NCI-H526 (cell line): ENCODE data around the gene AUH.
A peak's percentile ranks its signal among the peaks of the same experiment; 100 is the strongest.
"Not testable (repeated sequence)": the region's sequence is repeated elsewhere in the genome, so short reads cannot be mapped to it uniquely, and the experiment has no call there.

Experiments used
- DNase-seq, 2 experiments: peaks; one replicate each; lab custom pipeline; 2025; lab: John Stamatoyannopoulos, UW

Gene AUH, protein sequence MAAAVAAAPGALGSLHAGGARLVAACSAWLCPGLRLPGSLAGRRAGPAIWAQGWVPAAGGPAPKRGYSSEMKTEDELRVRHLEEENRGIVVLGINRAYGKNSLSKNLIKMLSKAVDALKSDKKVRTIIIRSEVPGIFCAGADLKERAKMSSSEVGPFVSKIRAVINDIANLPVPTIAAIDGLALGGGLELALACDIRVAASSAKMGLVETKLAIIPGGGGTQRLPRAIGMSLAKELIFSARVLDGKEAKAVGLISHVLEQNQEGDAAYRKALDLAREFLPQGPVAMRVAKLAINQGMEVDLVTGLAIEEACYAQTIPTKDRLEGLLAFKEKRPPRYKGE

DNA sequence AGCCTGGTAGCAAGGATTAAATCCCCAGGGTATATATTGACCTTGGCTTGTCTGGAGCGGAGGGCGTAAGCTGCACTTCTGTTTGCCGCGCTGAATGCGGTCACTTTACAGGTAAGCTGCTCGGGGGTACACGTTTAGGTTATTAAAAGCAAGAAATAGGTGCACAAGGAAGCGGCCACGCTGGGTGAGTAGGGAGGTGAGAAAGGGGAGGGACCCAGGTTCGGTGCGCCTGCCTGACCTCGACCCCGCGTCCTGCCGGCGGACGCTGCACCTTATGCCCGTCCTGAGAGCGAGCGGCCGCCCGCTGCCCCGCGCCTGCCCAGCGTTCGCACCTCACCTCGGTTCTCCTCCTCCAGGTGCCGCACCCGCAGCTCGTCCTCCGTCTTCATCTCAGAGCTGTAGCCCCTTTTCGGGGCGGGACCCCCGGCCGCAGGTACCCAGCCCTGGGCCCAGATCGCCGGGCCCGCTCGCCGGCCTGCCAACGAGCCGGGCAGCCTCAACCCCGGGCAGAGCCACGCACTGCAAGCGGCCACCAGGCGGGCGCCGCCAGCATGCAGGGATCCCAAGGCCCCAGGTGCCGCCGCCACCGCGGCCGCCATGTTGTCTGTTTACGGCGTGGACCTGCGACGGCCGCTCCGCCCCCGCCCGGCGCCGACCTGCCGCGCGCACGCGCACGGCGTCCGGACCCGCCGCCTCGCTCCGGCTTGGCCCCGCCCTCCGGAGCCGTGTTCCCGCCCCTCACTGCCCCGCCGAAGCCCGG is at the start of gene AUH:
AUH (minus strand) TSS at position 628 of the 760 bp plus-strand sequence; CDS start at position 599, 29 bp downstream.
- peak in 1 of 2 experiments; percentile 78 for DNase-seq

DNA sequence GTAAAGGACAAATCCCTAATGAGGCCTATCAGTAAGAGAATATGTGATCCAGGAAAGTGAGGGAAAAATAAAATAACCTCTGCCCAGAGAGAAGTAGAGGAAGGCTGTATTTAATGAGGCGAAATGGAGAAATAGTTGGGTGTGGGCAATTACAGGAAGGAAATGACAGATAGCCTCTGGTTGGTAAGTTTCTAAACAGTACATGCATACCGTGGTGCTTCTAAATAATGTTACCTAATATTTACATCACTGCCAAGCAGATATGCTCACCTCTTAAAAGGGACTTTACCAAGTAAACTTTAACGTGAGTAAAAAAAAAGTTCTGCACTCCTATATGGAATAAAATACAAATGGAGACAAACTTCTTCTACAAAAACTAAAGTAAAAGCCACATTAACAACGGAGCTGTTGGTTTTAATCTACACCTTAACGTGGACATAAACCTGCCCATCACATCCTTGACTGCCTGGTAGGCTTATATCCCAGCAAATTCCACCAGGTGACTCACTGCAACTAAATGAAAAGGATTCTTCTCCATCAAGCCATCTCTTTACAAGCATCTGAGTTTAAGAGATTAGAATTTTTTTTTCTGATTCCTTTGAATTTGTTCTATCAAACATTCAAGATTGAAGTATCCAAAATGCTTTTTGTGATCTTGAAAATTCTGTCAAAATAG is 49.5 kb upstream of the AUH start:
- DNase-seq = no peak

DNA sequence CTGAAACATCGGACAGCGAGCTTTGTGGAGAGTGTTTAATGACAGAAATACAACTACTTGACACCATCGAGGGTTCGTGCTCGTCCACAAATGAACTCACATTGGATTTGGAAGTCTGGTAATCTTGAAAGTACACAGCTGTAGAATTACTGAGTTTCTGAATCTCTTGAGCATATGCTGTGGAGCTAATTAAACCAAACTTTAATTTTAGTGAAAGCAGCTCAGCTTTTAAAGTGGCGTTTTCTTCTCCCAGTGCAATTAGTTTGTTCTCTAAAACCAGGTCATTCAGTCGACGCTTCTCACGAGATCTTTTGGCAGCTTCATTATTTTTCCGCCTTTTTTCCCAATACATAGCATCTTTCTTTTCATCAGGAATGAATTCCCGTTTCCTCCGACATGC is 48.4 kb upstream of the AUH start:
- DNase-seq = no peak

DNA sequence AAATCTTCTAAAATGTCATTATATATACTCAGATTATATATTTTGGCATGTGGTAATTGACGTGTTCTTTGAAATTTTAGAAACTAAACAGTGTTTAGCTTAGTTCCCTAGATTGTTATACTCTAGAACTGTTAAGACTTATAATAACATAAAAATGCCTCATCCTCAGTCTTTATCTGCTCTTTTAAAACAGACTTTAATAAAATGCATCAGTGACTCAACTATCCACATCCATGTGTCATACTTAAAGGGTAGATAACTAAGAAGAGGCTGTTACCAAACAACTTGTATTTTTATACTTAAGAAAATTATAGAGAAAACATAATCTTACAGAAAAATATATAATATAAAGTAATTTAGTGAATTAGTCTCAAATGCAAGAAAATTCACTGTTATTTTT is 46.8 kb upstream of the AUH start:
- DNase-seq = no peak

DNA sequence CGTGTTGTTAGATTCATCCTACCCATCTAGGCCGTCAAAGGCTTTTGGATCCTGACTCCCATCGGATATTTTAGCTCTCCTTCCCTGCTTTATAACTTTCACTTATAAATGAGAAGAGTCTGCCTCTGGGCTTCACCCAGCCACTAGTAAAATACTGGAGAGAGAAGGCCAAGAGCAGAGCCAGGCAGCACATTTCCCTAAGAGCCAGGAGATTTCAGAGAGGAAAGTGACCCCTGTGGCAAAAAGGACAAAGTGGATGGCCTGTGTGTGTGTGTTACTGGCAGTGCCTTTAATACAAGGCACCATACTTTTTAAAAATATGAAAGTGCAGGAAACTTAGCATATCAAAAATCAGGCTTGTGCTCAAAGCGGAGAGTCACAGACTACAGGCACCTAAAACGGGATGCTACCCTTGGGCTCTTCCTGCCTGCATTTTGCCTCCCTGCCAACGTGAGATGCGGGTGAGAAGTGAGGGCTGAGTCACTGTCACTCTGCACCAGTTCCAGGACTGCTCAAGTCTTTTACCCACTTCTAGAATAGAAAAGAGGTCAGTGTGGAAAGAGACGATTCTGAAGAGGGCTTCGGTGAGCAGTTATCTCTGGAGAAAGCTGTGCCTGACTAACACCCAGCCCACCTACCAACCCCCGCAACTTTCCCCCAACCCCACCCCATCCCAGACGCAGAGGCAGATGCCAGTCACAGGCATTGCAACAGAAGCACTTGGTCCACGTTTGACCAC is 46.0 kb upstream of the AUH start:
- DNase-seq = no peak

DNA sequence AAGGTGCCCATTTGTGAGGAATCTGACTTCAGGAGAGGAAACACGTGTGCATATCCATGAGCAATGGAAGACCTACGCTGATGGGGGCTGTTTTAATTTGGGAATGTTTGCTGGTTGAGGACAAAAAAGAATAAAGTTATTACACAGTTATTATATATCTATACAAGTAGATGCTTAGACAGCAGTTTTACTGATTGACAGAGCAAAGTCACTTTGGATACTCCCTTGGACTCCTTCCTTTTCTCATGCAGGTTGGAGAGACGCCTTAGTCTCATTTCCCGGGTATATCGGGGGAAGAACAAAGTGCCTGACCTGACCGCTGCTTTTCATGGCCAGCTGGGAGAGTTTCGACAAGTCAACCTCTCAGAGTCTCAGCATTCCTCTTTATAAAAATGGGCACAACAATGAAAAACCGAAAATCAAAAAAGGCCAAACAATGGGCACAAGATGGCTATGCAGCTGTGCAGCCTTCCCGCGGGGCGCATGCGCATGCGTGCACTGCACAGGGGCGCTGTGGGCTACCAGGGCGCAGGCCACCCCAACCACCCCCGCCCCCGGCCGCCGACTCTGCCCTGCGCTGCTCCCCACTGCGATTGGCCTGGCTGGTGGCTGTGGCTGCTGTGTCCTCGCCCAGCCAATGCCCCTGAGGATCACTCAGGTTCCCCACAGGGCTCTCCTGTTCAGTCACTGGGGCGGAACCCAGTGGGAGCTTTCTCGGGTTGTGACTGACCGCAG is 43.8 kb upstream of the AUH start:
- no peak for DNase-seq

DNA sequence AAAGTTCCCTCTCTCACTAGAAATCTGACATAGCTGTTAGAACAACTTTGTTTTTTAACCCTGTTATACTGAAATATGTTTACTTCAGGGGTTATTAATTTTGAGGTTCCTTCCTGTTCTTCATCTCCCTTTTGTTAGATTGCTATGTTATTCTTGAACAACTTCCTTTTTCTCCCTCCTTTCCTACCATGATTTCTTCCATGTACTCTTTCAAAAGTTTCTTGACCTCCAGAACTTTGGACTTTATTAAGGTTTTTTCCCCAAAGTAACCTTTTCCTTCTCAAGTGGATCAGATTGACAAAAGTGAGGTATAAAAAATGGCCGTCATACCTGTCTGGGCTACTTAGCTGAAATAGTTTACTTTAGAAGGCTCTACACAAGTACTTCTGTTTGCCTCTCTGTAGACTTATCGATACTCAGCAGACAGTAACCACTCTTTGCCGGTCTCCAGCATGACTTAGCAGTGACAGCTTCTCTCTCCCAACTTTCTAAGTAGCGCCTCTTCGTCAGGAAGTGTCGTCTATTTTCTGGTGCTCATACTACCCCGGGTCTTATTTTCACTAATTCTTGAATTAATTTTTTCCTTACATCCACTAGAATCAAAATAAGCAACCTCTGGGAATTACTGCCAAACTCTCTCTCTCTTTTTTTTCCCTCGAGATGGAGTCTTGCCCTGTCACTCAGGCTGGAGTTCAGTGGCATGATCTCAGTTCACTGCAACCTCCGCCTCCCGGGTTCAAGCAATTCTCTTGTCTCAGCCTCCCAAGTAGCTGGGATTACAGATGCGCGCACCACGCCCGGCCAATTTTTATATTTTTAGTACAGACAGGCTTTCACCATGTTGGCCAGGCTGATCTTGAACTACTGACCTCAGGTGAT is 42.2 kb upstream of the AUH start:
- DNase-seq = no peak

DNA sequence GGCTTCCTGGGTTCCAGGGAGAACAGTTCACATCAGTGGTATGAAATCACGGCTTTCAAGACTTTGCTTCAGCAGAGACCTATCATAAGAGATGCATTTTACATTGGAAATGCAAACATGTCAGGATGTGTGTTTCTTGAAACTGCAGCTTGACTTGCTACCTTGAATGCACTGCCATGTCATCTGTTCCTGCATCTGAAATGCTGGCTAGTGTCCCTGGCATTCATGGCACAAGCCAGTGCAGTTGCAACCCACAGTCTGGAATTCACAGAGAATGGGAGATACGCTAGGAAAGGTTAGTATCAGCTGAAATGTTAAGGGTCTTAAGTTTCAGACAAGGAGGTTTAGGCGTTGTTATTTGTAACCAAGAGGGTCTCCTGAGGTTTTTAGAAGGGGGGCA is 37.2 kb upstream of the AUH start:
- no peak for DNase-seq

DNA sequence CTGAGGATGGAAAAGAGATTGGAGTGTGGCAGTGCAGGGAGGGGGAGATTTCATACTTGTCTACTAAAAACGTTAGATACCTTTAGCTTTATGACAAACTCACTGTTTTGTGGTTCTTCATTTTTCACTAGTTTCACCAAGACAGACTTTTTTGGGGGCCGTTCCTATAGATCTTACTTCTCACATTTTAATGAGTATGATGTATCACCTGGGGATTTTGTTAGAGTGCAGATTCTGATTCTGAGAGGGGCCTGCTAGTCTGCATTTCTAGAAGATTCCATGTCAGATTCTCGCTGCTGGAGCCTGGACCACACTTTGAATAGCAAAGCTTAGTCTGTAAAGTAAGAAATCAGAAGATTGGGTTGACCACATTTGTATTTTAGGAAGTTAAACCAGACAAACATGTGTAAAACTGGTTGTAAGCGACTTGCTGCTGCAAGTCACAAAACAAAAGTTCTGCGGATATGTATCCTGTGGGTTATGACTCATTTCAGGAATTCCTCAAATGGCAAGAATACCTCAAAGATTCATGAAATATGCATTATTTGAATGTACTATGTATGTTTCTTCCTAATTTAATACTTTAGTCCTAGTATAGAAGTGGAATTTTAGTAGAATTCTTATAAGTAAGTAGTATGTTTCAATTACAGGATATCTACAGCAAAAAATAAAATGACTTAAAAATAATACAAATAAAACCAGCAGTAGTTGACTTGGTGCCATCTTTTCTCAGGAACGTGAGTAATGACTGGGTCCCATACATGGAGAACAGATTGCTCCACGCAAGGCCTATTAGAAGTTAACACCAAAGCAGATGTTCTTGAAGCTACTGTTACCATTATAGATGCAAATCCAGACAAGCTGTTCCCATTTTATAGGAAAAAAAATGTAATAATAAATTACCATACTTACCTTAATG is 34.1 kb upstream of the AUH start:
- no peak for DNase-seq

DNA sequence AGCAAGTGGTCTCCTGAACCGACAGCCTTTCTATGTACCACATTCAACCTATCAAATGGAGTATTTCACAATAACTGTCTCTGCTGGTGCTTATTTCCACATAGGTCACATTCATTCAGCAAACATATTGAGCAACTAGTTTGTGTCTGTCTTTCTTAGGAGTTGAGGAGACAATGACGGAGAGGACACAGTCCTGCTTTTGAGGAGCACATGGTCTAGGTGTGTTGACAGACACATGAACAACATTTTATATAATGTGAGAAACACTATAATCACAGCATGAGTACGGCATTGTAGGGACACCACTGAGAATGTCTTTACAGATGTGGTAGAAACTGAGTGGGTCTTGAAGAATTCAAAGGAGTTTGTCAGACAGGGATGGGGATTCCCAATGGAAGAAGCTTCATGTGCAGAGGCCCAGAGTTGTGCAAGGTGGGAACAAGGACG is 33.4 kb upstream of the AUH start:
- no peak for DNase-seq

DNA sequence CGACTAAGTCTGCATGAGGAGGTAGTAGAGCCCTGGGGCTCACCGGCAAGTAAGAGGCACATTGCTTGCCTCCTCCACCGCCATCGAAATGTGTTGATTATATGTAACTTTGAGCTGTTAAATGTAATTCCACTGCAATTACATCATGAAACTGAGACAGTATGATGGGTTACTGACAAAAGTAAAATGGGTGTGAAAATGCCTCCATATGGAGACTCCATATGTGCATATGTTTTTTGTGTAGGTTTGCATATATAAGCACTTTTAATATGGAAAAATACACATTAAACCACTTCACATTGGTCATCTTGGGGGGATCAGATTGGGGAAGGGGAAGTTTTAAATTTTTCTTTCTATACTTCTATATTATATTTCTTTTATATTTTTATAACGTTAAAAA is 32.1 kb upstream of the AUH start:
- no peak for DNase-seq

DNA sequence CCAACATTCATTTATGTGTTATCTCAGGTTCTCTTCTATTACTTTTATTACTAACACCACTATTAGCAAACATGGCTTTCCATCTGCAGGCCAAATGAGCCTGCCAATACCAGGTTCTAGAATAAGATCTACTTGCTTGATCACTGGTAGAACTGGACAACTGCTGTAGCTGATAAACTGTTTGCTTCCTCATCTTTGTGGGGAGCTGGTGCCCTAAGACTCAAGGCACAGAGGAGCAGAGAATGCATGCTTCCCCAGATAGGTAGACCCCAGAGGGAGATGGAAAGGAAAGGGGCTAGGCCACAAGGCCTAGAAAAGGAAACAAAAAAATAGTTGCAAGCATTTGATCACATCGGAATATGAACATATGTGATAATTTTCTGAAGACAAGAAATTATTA is 30.7 kb upstream of the AUH start:
- DNase-seq = no peak

DNA sequence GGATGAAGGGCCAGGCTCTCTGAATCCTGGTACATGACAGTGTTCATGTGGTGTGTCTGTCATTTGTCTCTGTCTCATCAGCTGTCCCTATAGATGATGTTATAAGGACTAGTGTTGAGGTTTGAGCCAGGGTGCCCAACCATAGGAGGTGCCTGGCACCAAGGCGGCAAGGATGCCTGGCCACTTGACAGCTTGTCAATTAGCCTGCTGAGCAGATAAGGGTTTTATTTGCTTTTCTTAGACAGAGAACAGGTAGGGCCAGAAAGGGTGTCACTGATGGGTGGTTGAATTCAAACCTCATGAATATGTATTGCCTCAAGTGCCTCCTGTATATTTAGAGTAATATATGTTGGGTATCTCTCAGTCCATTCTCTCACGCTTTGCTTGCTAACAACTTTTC is 30.1 kb upstream of the AUH start:
- no peak for DNase-seq

DNA sequence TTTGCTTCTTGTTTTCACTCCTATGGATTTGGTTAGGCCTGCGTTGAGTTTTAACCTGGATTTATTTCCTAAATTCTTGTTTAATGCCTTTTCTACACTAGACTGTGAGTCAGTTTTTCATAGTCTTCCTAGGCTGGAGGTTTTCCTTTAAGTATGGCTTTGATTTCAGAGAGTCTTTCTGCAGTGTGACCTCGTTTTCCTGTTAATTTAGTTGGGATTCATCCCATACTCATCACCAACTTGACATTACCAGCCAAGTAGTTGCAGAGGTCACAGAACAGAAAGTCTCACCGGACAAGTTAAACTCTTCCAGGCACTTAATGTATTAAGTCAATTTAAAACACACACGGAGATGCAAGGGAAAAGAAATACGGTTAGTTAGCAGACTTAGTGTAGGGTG is 29.7 kb upstream of the AUH start:
- no peak for DNase-seq

DNA sequence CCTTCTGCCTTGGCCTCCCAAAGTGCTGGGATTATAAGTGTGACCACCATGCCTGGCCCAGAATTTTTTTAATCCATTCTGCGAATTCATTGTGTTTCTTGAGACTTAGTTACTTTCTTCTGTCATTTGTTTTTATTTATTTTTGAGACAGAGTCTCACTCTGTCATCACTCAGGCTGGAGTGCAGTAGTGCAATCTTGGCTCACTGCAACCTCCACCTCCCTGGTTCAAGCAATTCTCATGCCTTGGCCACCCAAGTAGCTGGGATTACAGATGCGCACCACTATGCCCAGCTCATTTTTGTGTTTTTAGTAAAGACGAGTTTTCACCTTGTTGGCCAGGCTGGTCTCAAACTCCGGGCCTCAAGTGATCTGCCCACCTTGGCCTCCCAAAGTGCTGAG is 28.0 kb upstream of the AUH start:
- DNase-seq = not testable (repeated sequence)

DNA sequence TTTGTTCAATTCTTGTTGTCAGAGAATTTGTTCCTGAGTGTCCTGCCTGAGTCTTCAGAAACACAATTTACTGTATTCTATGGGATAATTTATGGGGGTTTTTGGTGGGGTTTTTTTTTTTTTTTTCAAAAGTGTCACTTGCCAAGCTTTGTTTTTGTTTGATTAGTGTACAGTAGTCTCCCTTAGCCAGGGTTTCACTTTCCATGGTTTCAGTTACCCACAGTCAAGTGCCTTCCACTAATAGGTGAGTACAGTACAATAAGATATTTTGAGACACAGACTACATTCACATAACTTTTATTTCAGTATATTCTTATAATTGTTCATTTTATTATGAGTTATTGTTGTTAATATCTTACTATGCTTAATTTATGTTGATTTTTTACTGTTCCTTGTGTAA is 25.0 kb upstream of the AUH start:
- DNase-seq = no peak

DNA sequence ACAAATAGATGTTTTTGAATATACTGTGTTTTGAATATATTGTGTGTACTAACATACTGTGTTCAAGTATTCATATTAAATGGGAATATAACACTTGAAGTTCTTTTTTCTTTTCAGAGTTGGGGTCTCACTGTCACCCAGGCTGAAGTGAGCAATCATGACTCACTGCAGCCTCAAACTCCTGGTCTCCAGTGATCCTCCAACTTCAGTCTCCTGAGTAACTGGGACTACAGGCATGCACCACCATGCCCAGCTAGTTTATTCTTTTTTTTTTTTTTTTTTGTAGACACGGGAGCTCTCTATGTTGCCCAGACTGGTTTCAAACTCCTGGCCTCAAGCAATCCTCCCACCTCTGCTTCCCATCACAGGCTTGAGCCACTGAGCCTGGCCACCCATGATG is 23.2 kb upstream of the AUH start:
- no peak for DNase-seq

DNA sequence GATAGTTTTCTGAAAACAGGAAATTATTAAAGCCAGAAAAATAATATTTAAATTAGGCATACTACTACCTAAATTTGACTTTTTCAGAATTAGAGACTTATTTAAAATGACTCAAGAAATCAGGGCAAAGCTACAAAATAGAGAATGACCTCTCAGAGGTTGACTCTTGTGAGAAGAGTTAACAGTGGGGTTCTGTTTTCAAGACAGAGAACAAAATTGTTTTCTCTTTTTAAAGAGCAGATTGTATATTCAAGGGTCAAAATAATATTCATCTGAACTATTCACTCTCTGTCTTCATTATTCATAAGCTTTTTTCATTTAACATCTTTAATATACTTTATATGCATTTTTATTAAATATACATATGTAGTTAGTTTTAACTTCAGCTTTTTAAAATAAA is 21.9 kb upstream of the AUH start:
- DNase-seq = no peak

DNA sequence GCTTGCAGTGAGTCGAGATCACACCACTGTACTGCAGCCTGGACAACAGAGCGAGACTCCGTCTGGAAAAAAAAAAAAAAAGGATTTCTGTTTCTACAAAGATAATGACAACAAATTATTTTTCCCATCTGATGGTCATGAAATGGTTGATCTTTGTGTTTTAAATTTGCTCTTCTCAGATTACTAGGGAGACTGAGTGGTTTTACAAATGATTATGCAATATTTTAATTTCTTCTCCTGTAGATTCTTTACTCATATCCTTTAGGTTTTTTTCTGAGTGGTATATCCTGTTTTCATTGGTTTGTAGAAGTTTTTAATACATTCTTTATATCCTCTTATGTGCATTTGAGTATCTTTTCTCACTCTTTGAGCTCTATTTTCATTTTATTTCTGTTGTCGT is 20.6 kb upstream of the AUH start:
- no peak for DNase-seq

DNA sequence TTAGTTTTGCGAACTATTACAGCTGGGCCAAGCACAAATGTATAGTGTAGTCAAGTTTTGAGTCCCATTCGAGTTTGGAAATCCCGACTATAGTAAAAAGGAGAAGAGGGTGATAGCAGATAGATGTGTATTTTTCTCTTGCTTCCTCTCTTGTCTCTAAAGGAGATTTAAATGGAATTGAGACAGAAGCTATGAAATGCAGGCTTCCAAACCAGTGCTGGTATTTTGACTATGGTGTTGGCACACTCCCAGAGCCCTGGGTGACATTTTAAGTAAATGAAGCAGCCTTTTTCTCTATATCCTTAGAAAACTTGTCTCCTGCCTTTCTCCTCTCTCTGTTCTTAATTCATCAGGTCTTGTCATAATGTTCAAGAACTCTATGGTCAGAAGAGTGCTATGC is 17.7 kb upstream of the AUH start:
- no peak for DNase-seq
